Occipital lobe (tissue), 2 donors: ENCODE data around the gene DDR2. TPM values are rescaled to one million over a fixed set of nuclear protein-coding genes. Genes with fewer than 3 reads are reported as not detected.
"Not testable (repeated sequence)": the region's sequence is repeated elsewhere in the genome, so short reads cannot be mapped to it uniquely, and the experiment has no call there.

ENCODE experiments used
- DNase-seq: peaks from one replicate; lab custom pipeline; 2025; lab: John Stamatoyannopoulos, UW
- total RNA-seq: library from RNA; depleted of rRNA; stranded (reverse); fragments of >200 nt; gene quantifications from one replicate; pipeline ENCODE4 v1.2.3, GENCODE V29; 2014

Gene DDR2
- total RNA-seq, 1 donor from 2014 or later = 7.5 TPM

DNA sequence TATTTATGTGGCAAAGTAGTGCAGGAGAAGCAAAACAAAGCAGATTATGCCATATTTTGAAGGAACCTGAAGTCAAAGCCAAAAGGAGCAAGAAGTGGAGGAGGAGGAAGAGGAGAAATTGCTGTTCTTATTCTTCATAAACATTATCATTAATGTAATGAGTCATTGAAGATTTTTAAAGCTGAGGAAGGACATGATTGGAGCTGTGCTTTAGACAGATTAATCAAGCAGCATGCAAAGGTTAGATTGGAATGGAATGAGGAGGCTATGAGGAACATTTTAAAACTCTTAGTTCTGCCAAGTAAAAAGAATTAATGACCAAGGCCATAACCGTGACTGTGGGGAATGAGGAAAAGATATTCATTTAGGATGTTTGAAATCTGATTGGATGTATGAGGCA is 125.2 kb downstream of the DDR2 start:
- no peak for DNase-seq

DNA sequence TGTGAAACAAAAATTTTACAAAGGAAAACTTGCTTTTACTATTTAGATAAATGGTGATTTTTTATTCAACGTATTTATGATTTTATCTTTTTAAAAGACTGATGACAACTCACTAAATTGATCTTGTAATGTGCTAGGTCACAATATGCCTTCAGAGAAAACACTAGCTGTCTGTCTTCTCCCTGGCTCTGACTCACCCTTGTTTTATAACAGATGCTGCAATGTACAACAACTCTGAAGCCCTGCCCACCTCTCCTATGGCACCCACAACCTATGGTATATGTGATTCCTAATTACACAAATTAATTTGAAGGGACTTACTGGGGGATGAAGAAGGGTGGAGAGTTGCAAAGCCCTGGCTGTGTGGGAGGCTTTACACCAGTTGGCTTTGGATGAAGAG is 133.5 kb downstream of the DDR2 start:
- DNase-seq = no peak

DNA sequence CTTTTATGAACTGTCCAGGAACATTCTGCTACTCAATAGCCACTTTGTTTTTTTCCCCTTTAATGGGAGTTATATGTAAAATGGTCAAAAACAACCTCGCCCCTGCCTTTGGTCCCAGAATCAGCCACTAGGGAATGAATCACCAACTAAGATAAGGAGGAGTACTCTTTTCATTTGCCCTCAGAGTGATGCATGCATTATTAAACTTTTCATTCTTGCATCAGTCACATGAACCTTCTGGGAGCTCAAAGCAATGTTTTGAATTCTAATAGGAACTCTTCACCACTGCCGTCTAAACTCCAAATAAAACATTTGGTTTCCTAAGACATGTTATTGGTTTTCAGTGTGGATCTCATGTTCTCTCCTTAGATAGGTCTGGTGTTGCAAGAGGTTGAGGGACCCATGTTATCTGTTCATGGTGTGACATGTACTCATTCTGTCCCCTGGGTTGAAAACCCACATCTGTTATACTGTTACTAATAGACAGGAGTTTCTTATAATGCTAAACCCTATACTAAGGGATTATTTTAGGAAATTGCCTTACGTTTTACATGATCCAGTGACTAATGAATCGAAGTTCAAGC is 140.4 kb downstream of the DDR2 start:
- no peak for DNase-seq

DNA sequence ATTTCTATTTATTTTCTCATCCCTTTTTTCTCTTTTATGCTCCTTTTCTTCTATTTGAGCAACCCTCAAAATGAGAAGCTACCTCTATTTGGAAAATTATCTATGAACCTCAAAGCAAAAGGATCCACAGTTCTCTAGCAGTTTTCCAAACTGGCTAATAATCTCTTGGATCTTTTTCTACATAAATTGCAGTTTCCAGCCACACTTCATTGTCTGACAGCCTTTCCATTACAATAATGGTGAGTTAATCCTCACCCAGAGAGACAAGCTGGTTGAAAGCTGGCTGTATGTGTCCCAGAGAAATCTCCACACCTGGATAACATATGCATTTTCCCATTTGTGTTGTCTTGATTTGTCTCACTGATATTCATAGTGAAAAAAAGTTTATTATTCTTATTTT is 141.7 kb downstream of the DDR2 start:
- no peak for DNase-seq

DNA sequence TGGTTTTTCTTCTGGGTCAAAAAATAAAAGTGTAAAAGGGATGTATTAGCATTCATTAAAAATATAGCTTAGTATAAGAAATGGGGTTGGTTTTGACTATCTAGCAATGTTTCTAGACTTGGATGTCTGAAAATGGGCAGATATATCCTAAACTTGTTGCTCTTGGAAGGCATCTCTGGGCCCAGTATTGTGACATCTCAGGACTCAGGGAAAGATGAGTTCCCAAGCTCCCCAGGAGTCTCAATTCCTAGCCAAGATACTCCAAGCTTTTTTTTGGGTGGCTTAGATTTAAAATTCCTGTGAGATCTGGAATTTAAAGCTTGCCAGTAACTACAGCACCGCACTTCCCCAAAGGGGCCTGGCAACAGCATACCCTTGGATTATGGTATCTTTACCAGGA is 146.8 kb downstream of the DDR2 start:
- no peak for DNase-seq

DNA sequence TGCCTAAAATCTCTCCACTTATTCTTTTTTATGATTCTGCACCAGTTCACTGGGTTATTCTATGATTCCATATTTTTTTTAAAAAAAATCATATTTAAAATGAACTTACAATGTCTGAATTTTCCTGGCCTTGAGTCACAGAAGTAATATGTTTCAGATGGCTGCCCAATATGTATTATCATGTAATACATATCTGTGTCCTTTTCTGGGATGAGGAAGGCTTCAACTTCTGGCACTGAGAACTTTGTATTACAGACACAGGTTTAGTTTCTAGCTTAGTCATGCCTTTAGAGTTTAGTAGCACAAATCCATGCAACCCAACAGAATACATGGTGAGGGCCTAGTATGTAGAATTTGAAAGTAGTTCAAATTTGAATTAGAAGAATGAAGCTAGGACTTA is 150.4 kb downstream of the DDR2 start:
- DNase-seq = no peak

DNA sequence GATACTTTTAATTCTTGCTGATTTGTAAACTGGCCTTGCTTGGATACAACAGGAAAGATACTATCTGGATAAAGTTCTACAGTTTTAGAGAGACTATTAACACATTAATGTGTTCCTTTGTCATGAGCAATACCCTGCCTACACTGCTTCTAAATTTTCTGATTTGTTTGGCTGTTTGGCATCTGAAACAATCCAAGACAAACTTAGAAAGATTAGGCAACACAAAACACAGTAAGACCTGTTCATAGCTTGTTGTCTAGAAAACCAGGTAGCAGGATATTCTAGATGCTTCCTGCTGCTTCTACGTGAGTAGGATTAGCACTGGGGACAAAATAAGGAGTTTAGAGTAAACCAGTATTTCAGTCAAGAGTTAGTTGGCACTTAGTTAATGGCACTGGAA is 152.7 kb downstream of the DDR2 start:
- not testable (repeated sequence) for DNase-seq

DNA sequence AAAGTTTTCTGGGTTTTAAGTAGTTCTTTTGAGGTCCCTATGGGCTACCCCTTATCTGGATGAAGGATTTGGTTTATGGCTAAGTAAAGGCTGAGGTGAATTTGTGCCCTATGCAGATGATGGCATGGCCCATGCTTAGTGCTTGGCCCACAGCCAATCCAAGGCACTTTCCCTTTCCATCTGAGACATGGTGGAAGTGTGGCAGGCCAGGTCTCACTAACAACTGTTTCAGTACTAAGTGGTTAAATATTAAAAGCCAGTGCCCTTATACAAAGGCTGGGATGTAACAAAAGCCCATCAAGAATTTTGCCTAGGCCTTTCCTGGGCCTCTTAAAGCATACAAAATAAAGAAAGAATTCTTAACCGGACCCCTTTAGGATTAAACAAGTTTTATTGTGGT is 156.5 kb downstream of the DDR2 start:
- not testable (repeated sequence) for DNase-seq

DNA sequence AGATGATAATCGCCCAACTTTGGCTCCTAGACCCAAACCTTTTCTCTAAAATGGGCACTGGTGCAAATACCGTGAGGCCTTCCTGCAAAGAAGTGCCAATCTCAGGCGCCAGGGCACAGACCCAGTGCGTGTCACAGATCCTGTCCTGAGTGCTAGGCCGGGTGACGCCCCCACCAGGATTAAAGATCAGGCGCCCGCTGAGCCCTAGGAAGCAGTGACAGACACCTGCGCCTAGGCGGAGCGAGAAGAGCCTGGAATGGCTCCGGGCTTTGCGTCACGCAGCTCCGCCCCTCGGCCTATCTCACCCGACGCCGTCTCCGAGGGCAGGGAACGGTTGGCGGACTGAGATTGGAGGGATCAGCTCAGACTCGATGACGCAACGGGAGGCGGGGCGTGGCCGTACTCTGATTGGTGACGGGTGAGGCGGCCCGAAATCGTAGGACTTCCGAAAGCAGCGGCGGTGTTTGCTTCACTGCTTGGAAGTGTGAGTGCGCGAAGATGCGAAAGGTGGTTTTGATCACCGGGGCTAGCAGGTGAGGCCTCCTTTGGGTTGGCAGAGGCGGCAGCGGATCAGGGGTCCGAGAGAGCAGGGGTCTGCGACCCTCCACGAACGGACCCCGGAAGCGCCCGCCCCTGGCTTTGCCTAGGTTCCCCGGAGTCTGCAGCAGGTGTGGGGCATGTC is 158.2 kb downstream of the DDR2 start, which contains the start of gene HSD17B7:
Gene HSD17B7 (plus strand): TSS at position 400 of the 682 bp plus-strand sequence. CDS start 99 bp downstream, at position 499.
- DNase-seq = peak; percentile 63

DNA sequence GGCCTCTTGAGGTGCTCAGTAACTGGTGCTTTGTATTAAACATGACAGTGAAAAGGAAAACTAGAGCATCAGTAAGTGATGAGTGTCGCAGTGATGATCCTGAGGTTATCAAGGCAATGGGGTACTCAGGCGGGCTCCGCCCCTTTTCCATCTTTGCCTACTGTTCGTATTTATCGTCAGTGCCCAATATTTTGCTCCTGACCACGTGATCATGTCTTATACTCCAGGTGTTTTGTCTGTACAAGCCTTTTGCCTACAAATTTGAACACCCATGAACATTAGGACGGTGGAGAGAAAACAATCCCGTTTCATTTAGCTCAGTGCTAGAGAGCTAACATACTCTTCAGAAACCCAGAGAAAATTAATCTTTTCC is 158.7 kb downstream of the DDR2 start:
- not testable (repeated sequence) for DNase-seq

DNA sequence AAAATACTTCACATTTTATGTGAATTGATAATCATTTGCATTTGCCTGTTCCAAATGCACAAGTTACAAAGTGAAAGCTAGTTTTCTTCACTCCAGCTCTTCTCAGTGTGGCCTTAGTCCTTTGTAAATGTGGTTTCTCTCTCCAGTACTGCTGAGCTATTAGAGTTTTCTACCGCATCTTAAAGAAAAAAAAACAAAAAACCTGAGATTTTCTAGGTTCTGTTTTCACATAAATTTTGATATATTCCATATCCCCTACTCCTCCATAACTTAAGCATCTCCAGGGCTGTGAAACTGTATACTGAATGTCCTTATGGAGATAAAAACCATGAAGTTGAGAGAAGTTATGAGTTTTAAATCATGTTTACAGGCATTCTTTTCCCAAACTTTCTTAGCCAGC is 162.0 kb downstream of the DDR2 start:
- DNase-seq = not testable (repeated sequence)

DNA sequence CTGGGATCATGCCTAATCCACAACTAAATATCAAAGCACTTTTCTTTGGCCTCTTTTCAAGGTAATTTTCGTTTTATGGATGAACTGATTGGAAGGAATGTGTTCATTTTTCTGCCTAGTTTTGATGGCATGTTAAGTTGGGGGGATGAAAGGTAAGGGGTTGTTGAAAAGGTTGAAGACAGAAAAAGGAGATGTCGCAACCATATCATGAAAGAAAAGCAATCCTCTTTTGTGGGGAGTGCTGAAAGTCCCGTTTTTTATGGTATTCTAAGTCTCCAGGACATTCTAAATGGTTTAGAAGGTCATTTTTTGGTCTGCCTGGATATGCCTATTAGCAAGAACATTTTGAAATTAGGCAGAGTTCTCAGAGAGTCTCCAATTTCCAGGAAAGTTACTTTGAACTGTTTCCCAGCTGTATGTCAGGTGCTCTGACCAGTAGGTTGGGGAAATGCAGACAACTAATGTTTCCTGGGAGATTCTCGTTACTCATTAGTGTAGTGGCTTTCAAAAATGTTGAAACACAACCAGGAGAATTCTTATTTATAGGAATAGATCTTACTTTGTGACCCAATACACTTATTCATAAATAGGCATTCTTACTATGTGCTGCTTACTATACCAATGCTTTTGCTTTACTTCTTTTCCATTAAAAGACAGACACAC is 164.5 kb downstream of the DDR2 start:
- not testable (repeated sequence) for DNase-seq

DNA sequence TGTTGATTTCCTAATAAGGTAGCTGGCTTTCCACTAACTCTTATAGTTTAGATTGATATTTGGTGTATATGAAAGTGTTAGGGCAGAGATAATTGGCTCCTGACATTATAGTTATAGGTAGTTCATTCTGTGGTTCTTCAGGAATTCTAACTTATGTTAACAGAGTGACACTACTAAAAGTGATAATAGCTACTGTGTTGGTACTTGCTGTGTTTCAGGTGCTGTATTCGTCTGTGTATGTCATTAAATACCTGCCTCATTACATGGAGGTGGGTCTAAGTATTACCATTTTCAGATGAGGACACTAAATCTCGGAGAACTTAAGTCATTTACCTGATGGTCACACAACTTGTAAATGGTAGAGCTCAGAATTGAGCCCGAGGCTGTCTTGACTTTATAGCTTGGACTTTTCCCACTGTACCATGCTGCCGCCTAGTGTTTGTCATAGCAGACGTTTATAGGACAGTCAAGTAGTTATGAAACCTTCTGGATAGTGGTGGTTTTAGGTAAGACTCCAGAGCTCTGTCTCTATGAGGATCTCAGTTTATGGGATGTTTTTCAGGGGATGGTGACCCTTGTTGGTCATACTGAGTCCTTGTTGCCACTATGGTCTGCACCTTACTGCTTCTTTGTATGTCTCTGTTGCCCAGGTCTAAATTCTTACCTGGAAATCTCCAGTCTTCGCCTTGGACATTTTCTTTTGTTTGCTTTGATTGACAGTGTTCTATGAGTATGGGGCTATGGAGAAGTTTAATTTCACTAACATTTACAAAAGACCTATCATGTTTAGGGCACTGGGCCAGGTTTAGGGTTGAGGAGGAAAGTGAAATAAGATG is 167.9 kb downstream of the DDR2 start:
- peak; percentile 49 for DNase-seq

DNA sequence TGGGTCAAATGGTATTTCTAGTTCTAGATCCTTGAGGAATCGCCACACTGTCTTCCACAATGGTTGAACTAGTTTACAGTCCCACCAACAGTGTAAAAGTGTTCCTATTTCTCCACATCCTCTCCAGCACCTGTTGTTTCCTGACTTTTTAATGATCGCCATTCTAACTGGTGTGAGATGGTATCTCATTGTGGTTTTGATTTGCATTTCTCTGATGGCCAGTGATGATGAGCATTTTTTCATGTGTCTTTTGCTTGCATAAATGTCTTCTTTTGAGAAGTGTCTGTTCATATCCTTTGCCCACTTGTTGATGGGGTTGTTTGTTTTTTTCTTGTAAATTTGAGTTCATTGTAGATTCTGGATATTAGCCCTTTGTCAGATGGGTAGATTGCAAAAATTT is 175.2 kb downstream of the DDR2 start:
- not testable (repeated sequence) for DNase-seq

DNA sequence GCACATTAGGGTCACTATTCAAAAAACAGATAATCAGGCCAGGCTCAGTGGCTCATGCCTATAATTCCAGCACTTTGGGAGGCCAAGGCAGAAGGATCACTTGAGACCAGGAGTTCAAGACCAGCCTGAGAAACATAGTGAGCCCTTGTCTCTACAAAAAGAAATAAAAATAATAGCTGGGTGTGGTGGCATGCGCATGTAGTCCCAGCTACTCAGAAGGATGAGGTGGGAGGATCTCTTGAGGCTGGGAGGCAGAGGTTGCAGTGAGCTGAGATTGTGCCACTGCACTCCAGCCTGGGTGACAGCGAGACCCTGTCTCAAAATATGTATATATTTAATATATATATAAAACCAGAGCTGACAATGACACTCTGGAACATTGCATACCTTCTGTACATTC is 180.1 kb downstream of the DDR2 start:
- not testable (repeated sequence) for DNase-seq

DNA sequence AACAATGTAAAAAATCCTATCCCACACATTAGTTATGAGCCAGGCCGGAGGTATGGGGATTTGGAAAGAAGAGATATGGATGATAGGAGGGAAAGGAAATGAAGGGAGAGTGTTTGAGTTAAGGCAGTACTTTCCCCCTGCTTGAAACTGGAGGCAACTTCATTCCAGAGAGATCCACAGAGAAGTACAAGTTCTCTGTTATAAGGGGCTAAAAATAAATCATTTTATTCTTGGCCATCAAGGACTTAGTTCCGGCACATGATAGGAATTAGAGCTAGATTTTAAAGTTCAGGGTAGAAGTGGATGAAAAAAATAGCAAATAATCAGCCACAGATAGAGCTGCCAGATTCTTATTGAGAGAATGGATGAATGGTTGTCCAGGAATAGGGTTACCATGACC is 185.9 kb downstream of the DDR2 start:
- not testable (repeated sequence) for DNase-seq

DNA sequence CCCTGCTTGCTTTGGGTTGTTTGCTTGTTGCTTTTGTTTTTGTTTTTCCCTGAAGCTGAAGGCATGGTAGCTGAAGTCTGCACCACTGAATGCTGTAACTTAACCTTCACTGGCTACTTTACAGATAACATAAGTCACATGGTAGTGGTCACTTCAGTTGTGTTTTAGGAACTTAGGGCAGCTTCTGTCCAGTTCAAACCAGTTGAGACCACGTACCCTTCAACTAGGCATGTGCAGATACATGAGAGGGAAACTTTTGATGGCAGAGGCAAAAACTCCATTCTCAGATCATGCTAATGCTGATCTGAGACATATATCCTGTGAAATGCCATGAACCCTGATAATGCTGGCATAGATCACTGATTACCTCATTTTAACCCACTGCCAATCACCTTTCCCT is 186.4 kb downstream of the DDR2 start:
- not testable (repeated sequence) for DNase-seq

DNA sequence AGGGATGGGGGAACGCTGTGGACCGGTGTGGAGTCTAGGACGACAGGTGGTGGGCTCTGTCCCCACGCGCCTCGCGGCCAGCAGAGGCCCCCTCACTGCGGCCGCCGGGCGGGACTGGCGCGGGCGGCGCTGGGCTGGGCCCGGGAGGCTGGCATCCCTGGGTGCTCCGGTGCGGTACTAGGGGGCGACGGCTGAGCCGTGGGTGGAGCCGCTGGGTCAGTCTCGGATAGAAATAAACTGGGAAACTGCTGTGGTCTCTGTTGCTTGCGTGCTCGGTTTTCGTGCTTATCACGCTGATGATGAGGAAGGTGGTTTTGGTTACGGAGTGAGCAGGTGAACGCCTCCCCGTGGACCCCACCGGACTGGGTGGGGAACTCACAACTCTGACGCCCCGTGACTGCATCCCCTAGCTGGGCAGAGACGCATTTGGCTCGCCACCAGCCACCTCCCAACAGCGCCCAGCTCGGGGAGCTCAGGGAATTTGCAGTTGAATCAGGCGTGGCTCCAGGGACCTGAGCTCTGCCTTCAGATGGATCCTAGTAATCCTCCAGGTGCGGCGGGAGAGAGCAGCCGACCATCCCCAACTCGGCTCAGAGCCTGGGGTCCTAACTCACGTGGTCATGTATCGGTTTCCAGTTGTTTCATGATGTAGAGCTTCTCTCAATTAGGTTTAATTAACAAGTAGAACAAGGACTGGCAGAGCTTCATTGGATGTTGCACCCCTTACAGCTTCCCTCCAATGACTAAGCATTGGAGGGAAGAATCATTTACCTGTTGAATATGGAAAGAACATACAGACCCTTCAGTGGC is 190.3 kb downstream of the DDR2 start:
- peak; percentile 32 for DNase-seq

DNA sequence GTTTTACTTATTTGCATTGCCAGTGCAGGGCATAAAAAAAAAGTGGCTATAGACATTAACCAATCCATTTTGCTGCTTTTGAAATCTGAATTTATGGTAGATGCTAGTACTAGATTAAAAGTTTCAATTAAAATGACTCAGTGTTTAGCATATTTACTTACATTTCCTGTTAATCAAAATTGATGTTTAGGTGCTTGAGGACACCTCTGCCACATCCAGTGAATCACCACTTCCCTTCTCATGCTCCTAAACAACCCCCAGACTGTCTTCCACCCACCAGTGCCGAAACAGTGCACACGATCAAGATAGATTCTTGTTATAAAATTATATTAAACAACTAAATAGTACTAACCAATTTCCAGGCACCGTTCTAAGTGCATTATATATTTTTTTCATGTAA is 191.0 kb downstream of the DDR2 start:
- DNase-seq = no peak

DNA sequence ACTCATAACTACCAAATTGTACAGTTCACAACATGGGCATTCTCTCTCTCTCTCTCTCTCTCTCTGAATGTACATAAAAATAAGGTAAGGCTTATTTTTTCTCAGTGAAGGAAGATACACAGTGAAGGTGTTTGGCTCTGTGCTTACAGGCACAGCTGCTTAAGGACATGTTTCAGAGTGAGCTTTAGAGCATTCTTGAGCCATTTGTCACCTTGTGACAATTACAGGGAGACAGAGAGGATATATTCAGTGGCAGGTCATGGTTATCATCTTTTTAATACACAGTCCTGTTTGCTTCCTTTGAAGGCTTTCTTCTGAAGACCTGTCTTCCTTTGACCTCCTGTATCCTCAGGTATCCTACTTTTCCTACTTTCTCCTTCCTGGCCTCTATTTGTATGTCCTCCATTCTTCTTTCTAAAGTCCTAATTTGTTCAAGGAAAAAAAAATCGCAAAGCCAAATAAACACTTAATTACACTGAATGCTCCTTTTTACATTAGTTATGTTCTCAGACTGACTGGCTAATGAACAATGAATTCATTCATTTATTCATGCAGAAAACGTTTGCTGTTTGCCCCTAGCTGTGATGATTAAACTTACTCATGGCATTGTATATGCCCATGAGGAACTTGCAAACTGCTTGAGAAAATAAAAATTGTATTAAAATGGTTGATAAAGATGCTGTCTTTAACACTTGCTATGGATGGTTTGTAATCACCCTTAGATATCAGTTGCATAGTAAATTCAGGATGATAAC is 191.7 kb downstream of the DDR2 start:
- DNase-seq = no peak
